AG04449 (cell line): ENCODE data around the gene SPACA7.

ENCODE experiments used
- CTCF ChIA-PET: fragments of 350-600 bp; formaldehyde crosslinking; extraction: SDS; loops from one replicate; lab custom pipeline; 2021; ENCODE audit warnings: antibody characterized with exemption; lab: Yijun Ruan, JAX
- POLR2A ChIA-PET: fragments of 400-600, 350-600 bp; formaldehyde crosslinking; extraction: SDS; loops from one replicate; lab custom pipeline; 2020; ENCODE audit warnings: antibody characterized with exemption, inconsistent platforms; lab: Yijun Ruan, JAX
- DNase-seq: peaks from one replicate; pipeline ENCODE4 v3.0.0-alpha.2; 2010; ENCODE audit warnings: low read depth, low spot score
- H3K4me3 ChIP-seq: 2 replicates; pipeline ENCODE4 v1.5.1; 2011; ENCODE audit warnings: low read depth, mild to moderate bottlenecking, control low read depth, low read length
- CTCF ChIP-seq: IDR thresholded peaks from one replicate; pipeline ENCODE4 v1.5.1; 2011; ENCODE audit warnings: mild to moderate bottlenecking, moderate library complexity, low read length, control low read depth, inconsistent platforms; ENCODE audit not compliant: insufficient read depth; ENCODE audit errors: missing control alignments

Gene SPACA7

GRCh38 chr13:112449545-112449930 is 73.4 kb downstream of the SPACA7 start:
- ChIA-PET POLR2A (no interaction called here), CTCF (interaction anchor here (1.0 kb wide), 1 partner anchor 975 kb away, joined by 3 read pairs; no protein-coding TSS in a partner anchor)
- no peak for TF ChIP-seq CTCF
- no peak overlapping the region for H3K4me3 ChIP-seq
- no peak for DNase-seq

GRCh38 chr13:112450118-112450903 is 74.2 kb downstream of the SPACA7 start:
- DNase-seq: no peak
- ChIA-PET CTCF (no interaction called here), POLR2A (no interaction called here)
- no peak for TF ChIP-seq CTCF
- H3K4me3 ChIP-seq: no peak overlapping the region

GRCh38 chr13:112450904-112451240 is 74.7 kb downstream of the SPACA7 start:
- CTCF ChIA-PET: no interaction called here

GRCh38 chr13:112451512-112452379 is 75.6 kb downstream of the SPACA7 start:
- TF ChIP-seq CTCF: no peak
- DNase-seq: no peak
- no peak overlapping the region for H3K4me3 ChIP-seq
- ChIA-PET CTCF (no interaction called here), POLR2A (no interaction called here)

More at GRCh38 chr13:112450904-112451240, 74.7 kb downstream of the SPACA7 start:
- TF ChIP-seq CTCF: no peak
- DNase-seq: no peak
- POLR2A ChIA-PET: no interaction called here
- no peak overlapping the region for H3K4me3 ChIP-seq

- POLR2A ChIA-PET: no interaction called here
- TF ChIP-seq CTCF: no peak
- CTCF ChIA-PET: no interaction called here
- DNase-seq: no peak
- no peak overlapping the region for H3K4me3 ChIP-seq
These were observed 76.4 kb downstream of the SPACA7 start for GRCh38 chr13:112452380-112453206.
